A549 (cell line): ENCODE results near the gene SEMA5B.

Source experiments
- ELK1 ChIP-seq: fragments of 150-350 bp; IDR thresholded peaks from 2 replicates; pipeline ENCODE4 v1.6.1; 2014; ENCODE audit warnings: low read depth, mild to moderate bottlenecking, low read length
- EP300 ChIP-seq, 2 experiments: fragments of >200 bp; sonication (Bioruptor Twin); formaldehyde crosslinking; IDR thresholded peaks; 2 replicates in 1 of 2; 3 replicates in 1 of 2; pipeline ENCODE4 v1.6.1; 2016 to 2017
- SREBF2 ChIP-seq: fragments of 450-650 bp; IDR thresholded peaks from 2 replicates; pipeline ENCODE4 v1.6.1; 2014; ENCODE audit warnings: mild to moderate bottlenecking, moderate library complexity

GRCh38 chr3:123058505-123058904 lies 30.9 kb upstream of the SEMA5B start:
- TF ChIP-seq EP300 (IDR thresholded peaks at IDR 0.05) (no peak), SREBF2 (no peak), ELK1 (no peak)
